SHP77 treated with DMSO at 0.1 percent for 48 hours (cell line): ENCODE data around the gene FEM1B.
A peak's percentile ranks its signal among the peaks of the same experiment; 100 is the strongest.

ENCODE experiments used
- DNase-seq: peaks from one replicate; lab custom pipeline; 2025; lab: John Stamatoyannopoulos, UW

The FEM1B gene

DNA sequence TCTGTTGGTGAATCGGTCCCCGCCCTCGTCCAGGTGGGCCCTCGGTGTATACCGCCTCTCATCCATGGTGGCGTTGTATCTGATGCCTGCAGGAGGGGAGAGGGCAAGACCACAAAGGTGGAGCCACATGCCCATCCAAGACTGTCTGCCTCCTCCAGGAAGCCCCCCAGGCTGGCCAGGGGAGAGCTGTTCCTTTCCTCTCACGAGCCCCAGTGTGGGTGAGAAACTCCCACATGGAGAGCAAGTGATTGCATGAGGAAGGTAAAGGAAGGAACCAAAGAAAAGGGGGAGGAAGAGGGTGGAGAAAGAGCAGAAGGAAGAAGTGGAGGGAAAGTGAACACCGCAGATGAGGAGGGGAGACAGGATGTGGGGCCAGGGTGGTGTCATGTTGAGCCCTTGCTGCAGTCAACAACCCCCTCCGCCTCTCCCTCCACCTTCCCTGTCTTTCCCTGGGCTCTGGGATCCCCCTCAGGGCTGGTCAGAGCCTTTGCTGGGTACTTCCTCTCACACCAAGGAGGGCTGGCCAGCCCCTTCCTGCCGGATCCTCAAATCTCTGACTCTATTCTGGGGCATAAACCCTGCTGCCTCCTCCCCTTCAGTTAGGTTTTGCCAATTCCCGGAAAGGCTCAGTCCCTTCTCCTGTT is 49.3 kb downstream of the FEM1B start:
- DNase-seq = no peak

DNA sequence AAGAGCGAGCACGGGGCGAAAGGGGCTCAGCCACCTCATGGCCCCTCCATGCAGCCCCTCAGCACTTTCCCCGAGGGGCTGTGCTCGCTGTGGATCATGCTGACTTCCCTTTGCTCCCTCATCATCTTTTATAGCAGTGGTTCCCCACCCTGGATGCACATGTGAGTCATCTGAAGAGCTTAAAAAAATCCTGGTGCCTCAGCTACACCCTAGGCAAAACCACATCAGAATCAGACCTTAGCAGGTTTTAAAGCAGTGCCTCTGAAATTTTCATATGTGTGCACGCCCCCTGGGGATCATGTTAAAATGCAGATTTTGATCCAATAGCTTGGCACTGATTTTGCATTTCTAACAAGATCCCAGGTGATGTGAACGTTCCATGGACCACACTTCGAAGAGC is 50.9 kb downstream of the FEM1B start:
- DNase-seq = no peak

DNA sequence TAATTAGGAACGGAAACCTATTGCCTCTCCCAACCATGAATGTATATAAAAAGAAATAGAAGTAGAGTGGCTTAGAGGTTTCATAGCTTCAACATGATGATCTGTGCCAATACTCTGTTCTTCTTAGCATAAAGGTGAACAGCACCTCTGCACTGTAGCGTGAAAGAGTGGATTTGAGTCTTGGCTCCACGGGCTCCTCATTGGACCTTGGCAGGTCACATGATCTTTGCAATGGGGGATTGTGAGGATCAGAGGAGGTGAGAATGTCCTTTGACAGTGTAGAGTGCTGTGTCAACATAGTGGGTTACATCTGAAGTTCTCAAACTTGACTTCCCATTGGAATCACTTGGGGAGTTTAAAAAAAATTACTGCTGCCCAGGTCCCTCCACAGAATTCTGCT is 51.4 kb downstream of the FEM1B start:
- no peak for DNase-seq

DNA sequence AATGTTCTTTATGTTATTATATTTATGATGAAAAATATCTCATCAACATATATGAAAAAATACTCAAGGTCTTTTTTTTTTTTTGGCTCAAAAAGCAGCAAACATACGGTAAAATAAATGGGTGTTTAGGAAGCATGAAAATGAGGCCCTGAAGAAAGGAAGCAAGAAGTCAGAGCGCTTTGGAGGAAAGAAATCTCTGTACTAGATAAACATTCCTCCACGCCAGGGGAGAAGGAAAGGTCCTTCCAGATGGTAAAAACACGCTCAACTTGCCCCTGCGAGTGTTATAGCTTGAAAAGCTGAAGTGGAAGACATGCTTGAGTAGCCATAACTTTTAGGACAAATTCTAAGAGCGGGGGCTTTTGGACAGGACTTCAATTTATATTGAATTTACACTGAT is 52.9 kb downstream of the FEM1B start:
- no peak for DNase-seq

DNA sequence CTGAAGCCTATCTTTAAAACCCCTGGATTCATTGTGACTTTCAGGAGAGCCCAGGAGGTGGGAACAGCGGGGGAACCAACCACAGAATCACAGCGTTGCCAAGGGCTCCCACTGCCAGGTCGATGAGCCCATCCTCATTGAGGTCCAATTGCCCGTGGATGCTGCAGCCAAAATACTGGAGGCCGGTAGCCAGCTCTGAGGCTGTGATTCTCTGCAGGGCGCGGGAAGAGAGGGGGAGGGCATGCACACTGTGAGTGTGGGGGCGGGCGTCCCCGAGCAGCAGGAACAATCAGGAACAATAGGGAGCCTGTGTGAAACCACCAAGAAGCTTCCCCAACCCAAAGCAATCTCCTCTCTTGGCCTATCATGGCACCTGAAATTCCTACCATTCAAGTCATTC is 53.4 kb downstream of the FEM1B start:
- DNase-seq = no peak

DNA sequence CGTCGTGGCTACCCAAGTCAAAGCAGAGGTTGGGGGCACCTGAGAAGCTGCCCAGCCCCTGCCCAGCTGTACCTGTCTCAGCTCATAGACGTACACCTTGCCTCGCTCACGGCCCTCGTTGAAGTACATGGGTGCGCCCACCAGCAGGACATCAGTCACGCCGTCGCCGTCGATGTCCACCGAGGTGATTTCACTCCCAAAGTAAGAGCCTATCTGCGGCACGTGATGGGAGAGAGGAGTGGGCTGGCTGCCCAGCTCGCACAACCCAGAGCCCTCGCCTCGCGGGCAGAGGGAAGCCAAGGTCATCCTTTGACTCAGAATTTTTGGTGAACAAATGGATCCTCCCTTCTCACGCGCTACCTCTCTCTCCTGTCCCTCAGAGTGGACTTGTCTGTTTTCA is 54.7 kb downstream of the FEM1B start:
- no peak for DNase-seq

DNA sequence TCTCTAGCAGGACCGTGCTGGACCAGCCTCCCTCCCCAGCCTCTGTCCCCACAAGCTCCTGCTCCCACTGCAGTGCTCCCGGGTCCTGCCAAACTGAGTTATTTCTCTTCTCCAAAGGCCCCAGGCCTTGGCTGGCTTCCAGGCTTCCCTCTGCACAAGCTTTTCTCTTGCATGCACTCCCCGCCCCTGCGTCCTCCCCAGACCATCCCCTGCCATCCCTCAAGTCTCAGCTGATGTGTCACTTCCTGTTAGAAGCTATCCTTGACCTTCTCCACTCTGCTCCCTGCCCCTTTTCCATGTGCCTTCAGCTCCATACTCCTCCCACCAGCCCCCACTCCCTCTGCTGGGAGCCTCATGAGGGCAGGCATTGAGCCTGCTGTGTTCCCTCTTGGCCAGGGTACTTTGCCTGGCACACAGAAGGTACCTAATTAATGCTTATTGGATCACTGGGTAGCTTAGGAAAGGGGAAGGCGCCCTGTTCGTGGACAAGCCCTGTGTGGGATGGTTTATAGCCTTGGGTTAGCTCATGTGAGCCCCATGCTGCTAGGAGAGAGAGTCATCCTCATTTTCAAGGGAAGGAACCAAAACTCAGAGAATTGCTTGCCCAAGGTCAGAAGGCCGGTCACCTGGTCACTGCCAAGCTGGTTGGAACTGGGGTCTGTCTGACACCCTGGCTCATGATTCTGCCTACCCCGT is 56.4 kb downstream of the FEM1B start:
- no peak for DNase-seq

DNA sequence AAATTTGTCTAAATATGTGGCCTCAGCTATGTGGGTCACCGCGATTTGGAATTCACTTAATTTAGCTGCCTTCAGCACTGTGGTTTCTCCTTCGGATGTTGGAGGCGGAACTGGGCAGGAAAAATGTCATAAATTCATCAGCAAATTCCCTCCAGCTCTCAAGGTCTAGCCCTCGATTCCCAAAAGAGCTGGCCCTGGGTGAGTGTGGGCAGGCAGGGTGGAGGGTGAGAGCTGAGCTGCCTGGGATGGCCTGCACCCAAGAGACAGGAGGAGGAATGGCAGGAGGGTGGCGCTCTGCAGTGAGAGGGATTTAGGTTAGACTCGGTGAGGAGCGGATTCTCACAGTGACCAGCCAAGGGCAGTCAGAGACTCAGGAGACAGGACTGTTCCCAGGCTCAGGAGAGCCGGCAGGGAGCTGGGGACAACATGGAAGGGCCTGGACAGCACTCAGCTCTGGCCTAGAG is 57.1 kb downstream of the FEM1B start:
- DNase-seq = no peak

DNA sequence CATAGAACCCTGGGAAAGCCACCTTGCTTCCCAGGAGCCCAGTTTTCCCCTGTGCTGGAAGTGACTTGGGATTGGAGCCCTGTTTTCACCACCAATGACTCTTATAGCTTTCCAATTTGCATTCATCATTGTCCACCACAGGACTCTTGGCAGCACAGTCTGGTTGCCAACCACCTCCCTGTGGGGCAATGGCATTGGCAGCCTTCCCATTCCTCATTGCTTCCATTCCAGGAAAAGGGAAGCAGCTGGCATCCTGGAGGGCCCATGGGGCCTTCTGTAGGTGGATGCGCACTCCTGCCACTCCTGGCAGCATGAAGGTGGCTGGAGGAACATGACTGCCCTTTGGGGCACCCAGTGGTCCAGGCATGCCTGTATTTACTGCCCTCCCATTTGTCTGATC is 57.7 kb downstream of the FEM1B start:
- no peak for DNase-seq

DNA sequence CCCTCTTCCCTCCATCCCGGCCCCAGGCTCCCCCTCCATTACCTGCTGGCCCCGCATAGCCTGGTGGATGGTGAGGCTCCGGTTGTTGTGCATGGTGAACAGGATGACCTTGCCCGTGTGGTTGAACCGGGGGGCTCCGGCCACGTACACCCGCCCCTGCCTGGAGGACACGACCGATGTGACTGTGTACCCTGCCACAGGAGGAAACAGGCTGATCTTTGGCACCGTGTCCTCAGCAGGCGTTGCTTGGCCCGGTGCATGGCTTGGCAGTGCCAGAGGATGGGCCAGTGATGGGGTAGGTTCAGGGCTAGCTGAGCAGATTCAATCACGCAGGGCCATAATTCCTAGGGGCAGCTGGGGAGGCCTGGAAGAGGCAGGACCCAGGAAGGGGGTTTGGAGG is 58.1 kb downstream of the FEM1B start:
- DNase-seq = no peak

DNA sequence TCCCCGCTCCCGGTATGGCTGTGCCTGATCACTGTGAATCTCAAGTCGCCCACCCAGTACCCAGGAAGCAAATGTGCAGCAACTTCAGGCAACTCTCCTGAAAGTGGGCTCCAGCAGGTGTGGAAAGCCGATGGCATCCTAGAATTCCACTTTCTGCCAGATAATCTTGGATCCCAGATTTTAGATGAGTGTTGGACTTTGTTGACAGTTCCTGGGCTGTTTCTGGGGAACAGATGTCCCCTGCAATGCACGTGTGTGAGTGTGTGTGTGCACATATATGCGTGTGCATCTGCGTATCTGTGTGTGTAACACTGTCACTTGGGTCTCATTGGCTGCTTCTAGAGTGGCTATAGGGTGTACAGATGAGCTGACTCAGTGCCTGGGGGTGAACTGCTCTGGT is 59.0 kb downstream of the FEM1B start:
- no peak for DNase-seq

DNA sequence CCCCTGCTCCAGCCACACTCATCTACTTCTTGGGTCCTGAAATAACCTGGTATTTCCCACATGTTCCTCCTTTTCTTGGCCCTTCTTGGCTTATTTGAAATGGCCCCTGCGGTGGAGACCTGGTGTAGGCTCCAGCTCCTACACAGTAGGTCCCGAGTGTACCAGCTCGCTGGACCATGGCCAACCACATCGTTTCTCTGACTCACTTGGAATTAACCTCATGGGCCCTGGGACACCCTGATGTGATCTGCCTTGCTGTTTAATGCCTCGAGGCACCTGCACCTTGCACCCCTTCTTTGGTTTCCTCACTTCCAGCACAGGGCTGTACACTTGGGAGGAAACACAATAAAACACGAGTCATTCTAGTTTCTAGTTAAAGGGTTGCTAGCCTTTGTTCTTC is 60.3 kb downstream of the FEM1B start:
- DNase-seq = no peak

DNA sequence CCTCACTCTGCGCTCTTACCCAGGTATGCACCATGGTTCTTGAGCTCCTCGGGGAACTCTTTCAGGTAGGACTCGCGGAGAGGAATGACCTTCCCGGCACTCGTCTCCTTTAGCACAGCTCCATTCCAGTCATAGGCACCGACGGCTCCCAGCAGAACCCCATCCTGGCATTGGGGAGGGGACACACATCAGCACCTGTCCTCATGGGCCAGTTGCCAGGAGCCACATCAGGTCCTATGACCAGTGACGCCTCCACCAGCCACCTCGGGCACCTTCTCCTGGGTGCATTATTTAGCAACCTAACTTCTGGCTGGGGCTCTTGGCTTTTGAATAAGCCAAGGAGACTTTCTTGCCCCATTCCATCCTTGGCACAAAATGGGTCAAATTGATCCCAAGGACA is 61.9 kb downstream of the FEM1B start:
- peak; percentile 21 for DNase-seq

DNA sequence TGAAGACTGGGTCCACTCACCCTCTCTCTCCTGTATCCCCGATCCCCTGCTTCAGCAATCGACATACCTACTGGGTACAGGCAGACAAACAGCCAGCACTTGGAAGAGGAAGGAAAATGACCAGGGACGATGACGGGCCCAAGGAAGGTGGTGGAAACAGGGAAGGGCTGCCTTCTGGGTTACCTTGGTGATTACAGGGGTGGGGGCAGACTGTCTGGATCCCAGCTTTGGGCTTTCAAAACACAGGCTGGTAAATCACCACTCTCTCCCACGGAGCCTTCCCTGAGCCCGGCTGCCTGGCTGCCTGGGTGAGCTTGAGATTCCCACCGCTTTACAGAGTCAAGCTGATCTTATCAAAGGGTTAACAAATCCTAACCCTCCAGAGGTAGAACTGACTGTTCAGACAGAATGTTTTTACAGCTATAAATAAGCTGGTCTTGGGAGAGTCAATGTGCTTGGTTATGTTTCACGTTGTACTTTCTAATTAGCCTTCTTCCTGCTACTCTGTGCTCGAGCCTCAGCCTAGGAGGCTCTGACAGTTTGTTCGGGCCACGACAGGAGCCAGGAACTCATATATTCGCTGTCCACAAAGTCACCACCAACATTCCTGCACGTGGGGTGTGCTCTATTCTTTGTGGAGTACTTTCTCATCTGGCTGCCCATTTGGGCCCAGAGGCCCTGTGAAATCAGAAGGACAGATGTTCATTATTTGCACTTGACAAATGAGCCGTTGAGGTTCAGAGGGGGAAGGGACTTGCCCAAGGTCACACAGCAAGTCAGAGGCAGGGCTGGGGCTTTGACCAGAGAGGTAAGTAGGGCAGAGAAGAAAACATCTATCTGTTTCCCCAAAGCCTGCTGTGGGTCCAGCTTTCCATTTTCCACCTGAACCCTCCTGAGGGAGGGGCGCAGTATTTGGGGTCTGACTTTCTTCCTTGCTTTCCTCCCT is 63.5 kb downstream of the FEM1B start:
- DNase-seq = no peak

DNA sequence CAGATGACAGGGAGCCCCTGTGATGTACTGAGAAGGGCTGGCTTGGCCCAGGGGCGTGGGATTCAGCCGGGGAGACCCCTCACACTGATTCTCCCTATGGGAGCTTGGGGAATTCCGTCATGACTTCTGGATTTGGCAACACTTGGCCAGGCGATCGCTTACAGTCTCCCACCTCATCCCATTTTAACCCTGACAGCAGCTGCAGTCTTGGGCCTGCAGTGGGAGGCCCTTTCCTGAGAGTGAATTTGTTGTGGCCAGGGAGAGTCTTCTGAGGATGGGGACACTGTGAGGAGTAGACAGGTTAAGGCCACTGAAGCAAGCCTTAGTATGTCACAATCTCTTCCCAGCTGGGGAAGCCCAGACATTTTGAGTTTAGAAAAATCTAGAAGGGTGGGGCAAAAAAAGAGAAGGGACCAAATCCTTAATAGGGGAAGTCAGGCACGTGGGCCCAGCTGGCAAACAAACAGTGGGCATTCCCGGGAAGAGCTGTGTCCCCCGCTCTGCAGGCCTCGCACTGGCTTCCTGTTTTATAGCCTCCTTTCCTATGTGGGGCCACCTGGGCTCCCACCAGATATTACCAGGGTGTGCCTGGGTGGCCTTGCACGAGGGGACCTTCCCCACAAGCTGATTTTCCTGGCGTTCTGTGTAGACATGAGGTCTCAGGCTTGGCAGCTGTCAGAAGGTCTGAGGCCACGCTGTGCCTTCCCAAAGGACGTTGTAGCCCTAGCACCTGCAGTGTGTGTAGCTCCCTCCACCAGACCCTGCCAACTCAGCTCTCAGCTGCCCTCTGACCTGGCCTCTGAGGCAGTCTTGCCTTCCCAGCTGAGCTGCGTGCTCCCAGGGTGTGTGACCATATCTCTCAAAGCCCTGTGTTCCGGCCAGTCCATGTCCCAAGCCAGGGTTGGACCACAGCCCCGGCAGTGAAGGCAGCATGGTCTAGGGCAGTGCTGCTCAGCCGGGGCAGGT is 64.5 kb downstream of the FEM1B start:
- no peak for DNase-seq

DNA sequence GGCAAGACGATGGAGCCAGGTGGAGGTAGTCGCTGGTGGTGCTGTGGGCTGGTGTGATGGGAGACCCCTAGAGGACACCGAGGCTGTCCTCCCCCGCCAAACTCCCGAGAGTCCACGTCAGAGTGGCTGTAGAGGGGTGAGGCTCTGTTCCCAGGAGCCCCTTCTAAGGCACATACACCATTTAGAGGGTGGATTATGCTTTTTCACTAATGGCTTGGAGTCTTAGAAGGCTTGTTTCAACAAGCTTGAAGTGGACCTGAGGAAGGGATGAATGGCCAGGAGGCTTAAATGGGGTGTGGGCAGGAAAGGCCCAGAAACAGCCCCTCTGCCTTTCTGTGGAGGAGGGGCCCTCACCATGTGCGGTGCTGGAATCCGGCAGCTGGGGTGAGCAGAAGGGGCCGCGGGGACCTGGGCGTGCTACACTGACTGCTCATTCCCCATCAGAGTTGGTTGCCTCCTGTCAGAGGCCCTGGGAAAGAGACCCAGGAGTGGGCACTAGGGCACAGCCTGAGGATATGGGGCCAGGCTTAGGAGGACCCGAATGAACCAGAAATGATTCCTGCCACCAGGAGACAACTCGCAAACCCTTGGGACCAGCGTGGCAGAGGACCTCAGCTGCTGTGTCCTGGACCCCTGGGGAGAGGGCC is 66.2 kb downstream of the FEM1B start:
- DNase-seq = no peak

DNA sequence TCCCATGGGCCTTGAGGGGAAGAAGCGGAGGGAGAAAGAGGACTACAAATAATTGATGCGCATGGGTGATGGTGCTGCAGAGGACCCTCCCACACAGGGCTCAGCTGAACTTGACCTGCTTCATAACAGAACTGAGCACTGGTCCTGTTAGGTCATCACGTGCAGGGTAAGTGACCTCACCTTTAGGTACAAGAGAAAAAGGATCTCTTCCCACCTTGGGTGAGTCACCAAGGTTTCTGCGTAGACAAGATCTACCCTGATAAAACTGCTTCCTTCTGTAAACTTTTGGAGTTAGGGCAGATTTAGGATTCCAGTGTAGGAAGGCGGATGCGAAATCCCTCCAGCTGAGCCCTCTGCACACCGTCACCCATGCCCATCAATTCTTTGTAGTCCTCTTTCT is 67.1 kb downstream of the FEM1B start:
- no peak for DNase-seq
